GM12891 (cell line): Measurements from ENCODE around the gene ME1.

Experiments
- POLR2AphosphoS5 ChIP-seq: IDR thresholded peaks from 2 replicates; pipeline ENCODE4 v1.6.1; 2011; ENCODE audit warnings: low read depth, low read length, control low read depth
- TAF1 ChIP-seq: IDR thresholded peaks from 2 replicates; pipeline ENCODE4 v1.6.1; 2011; ENCODE audit warnings: low read depth, low read length, control low read depth

DNA sequence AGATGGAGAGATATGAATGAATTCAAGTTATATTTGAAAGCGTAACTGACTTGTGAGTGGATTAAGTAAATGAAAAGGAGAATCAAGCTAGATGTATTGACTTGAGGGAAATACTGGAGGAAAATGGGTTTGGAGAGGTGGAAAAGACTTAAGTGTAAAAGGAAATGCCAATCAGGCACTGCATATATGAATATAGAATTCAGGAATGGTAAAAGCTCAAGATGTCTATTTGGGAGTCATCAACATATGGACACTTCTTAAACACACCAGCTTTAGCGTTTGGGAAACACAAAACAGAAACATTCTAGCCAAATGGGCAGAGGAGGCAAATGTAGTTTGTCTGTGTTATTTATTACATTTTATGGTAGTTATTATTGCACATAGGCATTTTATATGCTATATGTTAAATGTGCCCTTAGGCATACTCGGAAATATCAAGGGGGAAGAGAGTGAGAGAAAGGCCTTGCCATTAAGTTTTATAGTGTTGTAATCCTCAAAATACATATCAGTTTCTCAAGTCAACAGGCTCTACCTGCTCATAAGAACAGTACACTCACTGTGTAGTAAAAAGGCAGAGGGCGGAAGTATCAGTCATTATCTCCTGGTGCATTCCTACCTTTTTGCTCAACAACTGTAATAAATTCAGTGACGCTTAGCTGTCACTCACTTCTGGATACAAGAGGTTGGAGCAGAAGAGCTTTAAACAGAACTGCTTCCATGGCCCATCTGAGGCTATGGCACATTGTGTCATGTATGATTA lies 33.7 kb upstream of the ME1 start:
- TF ChIP-seq POLR2AphosphoS5 (no peak), TAF1 (no peak)
